GM19043 (cell line): Measurements from ENCODE around the gene NLRC3.
"Not testable (repeated sequence)": the region's sequence is repeated elsewhere in the genome, so short reads cannot be mapped to it uniquely, and the experiment has no call there.

ENCODE experiments used
- ATAC-seq: cut with Tn5 transposase; IDR thresholded peaks from one replicate; pipeline ENCODE4 v1.9.1; 2021; ENCODE audit warnings: low read depth; ENCODE audit not compliant: unreplicated experiment

NLRC3 gene

GRCh38 chr16:3577302-3577752 lies at the start of gene NLRC3:
NLRC3 (minus strand) TSS chr16:3577403; CDS start chr16:3565036, 12,367 bp downstream.
- ATAC-seq: no peak

- no peak for ATAC-seq
These were observed 48.9 kb upstream of the NLRC3 start for GRCh38 chr16:3625911-3626732.

- ATAC-seq: no peak
These were observed 48.1 kb upstream of the NLRC3 start for GRCh38 chr16:3625331-3625730.

- ATAC-seq: no peak
These were observed 46.4 kb upstream of the NLRC3 start for GRCh38 chr16:3623642-3624041.

GRCh38 chr16:3618769-3619141 lies 41.6 kb upstream of the NLRC3 start:
- no peak for ATAC-seq

- no peak for ATAC-seq
These were observed 35.6 kb upstream of the NLRC3 start for GRCh38 chr16:3612510-3613466.

GRCh38 chr16:3611146-3611975 lies 34.2 kb upstream of the NLRC3 start, which contains the start of gene SLX4:
SLX4 (minus strand) TSS chr16:3611606; CDS start chr16:3608964, 2,642 bp downstream.
- peak; percentile 81 for ATAC-seq

GRCh38 chr16:3610698-3611145 lies 33.5 kb upstream of the NLRC3 start:
- ATAC-seq: no peak

GRCh38 chr16:3609895-3610697 lies 32.9 kb upstream of the NLRC3 start:
- ATAC-seq: no peak

- not testable (repeated sequence) for ATAC-seq
These were observed 31.8 kb upstream of the NLRC3 start for GRCh38 chr16:3608976-3609375.

- ATAC-seq: no peak
These were observed 30.9 kb upstream of the NLRC3 start for GRCh38 chr16:3608069-3608468.

GRCh38 chr16:3607634-3608033 lies 30.4 kb upstream of the NLRC3 start:
- no peak for ATAC-seq

- ATAC-seq: no peak
These were observed 30.0 kb upstream of the NLRC3 start for GRCh38 chr16:3607161-3607560.

- ATAC-seq: no peak
These were observed 29.2 kb upstream of the NLRC3 start for GRCh38 chr16:3606441-3606840.

- no peak for ATAC-seq
These were observed 25.1 kb upstream of the NLRC3 start for GRCh38 chr16:3602320-3602653.

GRCh38 chr16:3601614-3602319 lies 24.6 kb upstream of the NLRC3 start:
- no peak for ATAC-seq

- no peak for ATAC-seq
These were observed 22.7 kb upstream of the NLRC3 start for GRCh38 chr16:3599922-3600321.

- ATAC-seq: no peak
These were observed 21.9 kb upstream of the NLRC3 start for GRCh38 chr16:3599121-3599520.

- no peak for ATAC-seq
These were observed 21.0 kb upstream of the NLRC3 start for GRCh38 chr16:3598236-3598635.
